ENCODE results near the gene CHPT1. TPM values are rescaled to one million over a fixed set of nuclear protein-coding genes. Genes with fewer than 3 reads are reported as not detected.

The CHPT1 gene
- total and polyA plus RNA-seq, 2 of the 13 experiments (the other 11 are each of a cell fraction or from before 2014, with no cell fraction given) = 117 to 178 TPM

DNA sequence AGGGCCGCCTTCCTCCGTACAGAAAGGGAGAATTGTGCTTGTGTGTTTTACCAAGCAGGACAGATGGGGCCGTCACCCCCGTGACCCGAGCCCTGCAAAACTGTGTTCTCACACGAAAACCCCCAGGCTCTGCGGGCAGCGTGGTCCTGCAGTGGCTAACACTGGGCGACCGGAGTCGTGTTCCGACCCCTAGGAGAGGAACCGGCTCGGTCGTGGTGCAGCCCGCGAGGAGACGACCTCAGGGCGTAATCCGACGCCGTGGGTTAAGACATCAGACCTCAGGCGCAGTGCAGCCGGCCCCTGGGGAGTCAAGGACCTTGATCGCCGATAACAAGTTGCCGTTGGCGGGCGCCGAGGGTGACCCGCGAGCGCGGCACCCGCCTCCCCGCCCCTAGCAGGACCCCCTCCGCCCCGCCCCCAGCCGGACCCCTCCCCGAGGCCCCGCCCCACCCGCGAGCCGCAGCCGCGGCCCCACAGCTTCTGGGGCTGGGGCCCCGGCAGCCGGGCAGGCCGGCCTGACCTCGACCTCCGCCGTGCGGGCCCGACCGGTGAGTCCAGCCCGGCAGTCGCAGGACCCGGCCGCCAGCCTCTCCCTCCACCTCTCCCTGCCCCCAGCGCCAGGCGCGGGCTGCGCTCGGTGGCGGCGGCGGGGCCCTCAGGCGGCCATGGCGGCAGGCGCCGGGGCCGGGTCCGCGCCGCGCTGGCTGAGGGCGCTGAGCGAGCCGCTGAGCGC is at the start of gene CHPT1 (continued):
- TF ChIP-seq ZNF513 (CRISPR knock-in tag; conservative IDR thresholded peaks at IDR 0.05) (no peak), NFIC (IDR thresholded peaks at IDR 0.05; ENCODE audit: low read length) (no peak), MBD4 (IDR thresholded peaks at IDR 0.05; ENCODE audit: borderline replicate concordance, low read length) (no peak), KLF13 (CRISPR knock-in tag; IDR thresholded peaks at IDR 0.05) (no peak), E2F2 (CRISPR knock-in tag; IDR thresholded peaks at IDR 0.05; ENCODE audit: borderline replicate concordance) (peak; percentile 58; the same call in 1 of the 2 replicates), PTBP1 (IDR thresholded peaks at IDR 0.05; ENCODE audit: low read depth, low read length, poor library complexity, severe bottlenecking) (no peak), POLR2G (IDR thresholded peaks at IDR 0.05; ENCODE audit: low read depth, low read length) (peak; percentile 61; the same call in 1 of the 2 replicates), SP2 (CRISPR knock-in tag; IDR thresholded peaks at IDR 0.05) (no peak), E2F1 (CRISPR knock-in tag; IDR thresholded peaks at IDR 0.05) (peak; percentile 81), TFAP4 (IDR thresholded peaks at IDR 0.05; ENCODE audit: borderline replicate concordance, low read depth) (0 out of 2 replicates have a peak, but pooled peaks have one; percentile 15), ZNF577 (CRISPR knock-in tag; IDR thresholded peaks at IDR 0.05; ENCODE audit: borderline replicate concordance, low read depth) (no peak), ATAD3A (CRISPR knock-in tag; IDR thresholded peaks at IDR 0.05) (no peak), FOXA3 (CRISPR knock-in tag; IDR thresholded peaks at IDR 0.05) (no peak; the same call in none of the 2 replicates)
- TF ChIP-seq, protein P1, sequence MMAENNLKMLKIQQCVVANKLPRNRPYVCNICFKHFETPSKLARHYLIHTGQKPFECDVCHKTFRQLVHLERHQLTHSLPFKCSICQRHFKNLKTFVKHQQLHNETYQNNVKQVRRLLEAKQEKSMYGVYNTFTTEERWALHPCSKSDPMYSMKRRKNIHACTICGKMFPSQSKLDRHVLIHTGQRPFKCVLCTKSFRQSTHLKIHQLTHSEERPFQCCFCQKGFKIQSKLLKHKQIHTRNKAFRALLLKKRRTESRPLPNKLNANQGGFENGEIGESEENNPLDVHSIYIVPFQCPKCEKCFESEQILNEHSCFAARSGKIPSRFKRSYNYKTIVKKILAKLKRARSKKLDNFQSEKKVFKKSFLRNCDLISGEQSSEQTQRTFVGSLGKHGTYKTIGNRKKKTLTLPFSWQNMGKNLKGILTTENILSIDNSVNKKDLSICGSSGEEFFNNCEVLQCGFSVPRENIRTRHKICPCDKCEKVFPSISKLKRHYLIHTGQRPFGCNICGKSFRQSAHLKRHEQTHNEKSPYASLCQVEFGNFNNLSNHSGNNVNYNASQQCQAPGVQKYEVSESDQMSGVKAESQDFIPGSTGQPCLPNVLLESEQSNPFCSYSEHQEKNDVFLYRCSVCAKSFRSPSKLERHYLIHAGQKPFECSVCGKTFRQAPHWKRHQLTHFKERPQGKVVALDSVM (CRISPR knock-in tag; IDR thresholded peaks at IDR 0.05) = no peak
- TF ChIP-seq, protein P2, sequence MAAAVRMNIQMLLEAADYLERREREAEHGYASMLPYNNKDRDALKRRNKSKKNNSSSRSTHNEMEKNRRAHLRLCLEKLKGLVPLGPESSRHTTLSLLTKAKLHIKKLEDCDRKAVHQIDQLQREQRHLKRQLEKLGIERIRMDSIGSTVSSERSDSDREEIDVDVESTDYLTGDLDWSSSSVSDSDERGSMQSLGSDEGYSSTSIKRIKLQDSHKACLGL (CRISPR knock-in tag; IDR thresholded peaks at IDR 0.05) = 0 out of 2 replicates have a peak, but pooled peaks have one; percentile 19
- TF ChIP-seq, protein P3, sequence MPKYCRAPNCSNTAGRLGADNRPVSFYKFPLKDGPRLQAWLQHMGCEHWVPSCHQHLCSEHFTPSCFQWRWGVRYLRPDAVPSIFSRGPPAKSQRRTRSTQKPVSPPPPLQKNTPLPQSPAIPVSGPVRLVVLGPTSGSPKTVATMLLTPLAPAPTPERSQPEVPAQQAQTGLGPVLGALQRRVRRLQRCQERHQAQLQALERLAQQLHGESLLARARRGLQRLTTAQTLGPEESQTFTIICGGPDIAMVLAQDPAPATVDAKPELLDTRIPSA (CRISPR knock-in tag; IDR thresholded peaks at IDR 0.05; ENCODE audit: borderline replicate concordance) = no peak
- TF ChIP-seq, protein P4, sequence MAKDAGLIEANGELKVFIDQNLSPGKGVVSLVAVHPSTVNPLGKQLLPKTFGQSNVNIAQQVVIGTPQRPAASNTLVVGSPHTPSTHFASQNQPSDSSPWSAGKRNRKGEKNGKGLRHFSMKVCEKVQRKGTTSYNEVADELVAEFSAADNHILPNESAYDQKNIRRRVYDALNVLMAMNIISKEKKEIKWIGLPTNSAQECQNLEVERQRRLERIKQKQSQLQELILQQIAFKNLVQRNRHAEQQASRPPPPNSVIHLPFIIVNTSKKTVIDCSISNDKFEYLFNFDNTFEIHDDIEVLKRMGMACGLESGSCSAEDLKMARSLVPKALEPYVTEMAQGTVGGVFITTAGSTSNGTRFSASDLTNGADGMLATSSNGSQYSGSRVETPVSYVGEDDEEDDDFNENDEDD (CRISPR knock-in tag; IDR thresholded peaks at IDR 0.05; ENCODE audit: borderline replicate concordance) = no peak; the same call in 1 of the 2 replicates
